ENCODE data around the gene ZNF41.

DNA sequence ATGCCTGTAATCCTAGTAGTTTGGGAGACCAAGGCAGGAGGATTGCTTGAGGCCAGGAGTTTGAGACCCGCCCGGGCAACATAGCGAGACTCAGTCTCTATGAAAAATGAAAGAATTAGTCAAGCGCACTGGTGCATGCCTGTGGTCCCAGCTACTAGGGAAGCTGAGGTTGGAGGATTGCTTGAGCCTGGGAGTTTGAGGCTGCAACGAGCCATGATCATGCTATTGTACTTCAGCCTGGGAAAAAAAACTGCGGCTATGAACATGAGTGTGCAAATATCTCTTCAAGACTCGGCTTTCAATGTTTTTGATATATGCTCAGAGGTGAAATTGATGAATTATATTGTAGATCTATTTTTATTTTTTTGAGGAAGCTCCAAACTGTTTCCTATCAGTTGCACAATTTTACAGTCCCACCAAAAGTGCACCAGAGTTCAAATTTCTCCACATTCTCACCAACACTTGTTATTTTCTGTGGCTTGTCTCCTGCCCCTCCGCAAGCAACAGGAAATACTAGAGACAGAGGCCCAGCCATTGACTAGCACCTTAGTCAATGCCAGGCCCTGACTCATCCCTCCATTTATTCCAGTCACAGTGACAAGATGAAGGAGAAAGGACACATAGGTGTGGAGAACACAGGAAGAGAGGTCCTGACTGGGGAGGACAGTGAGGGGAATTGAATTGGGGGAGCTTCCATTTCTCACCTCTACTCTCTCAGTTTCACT is 33.1 kb upstream of the ZNF41 start:
- TF ChIP-seq, protein P1, sequence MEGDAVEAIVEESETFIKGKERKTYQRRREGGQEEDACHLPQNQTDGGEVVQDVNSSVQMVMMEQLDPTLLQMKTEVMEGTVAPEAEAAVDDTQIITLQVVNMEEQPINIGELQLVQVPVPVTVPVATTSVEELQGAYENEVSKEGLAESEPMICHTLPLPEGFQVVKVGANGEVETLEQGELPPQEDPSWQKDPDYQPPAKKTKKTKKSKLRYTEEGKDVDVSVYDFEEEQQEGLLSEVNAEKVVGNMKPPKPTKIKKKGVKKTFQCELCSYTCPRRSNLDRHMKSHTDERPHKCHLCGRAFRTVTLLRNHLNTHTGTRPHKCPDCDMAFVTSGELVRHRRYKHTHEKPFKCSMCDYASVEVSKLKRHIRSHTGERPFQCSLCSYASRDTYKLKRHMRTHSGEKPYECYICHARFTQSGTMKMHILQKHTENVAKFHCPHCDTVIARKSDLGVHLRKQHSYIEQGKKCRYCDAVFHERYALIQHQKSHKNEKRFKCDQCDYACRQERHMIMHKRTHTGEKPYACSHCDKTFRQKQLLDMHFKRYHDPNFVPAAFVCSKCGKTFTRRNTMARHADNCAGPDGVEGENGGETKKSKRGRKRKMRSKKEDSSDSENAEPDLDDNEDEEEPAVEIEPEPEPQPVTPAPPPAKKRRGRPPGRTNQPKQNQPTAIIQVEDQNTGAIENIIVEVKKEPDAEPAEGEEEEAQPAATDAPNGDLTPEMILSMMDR (IDR thresholded peaks at IDR 0.05 in 4 of 5, conservative IDR thresholded peaks at IDR 0.05 in 1 of 5), result no peak
- TF ChIP-seq POLR2A (IDR thresholded peaks at IDR 0.05), result no peak
